Right hindlimb (tissue), 1 donor: ENCODE results near the gene ABL2.
"Not testable (repeated sequence)": the region's sequence is repeated elsewhere in the genome, so short reads cannot be mapped to it uniquely, and the experiment has no call there.

Experiments used
- DNase-seq: peaks from one replicate; pipeline ENCODE4 v3.0.0-alpha.2; 2018

Gene ABL2

DNA sequence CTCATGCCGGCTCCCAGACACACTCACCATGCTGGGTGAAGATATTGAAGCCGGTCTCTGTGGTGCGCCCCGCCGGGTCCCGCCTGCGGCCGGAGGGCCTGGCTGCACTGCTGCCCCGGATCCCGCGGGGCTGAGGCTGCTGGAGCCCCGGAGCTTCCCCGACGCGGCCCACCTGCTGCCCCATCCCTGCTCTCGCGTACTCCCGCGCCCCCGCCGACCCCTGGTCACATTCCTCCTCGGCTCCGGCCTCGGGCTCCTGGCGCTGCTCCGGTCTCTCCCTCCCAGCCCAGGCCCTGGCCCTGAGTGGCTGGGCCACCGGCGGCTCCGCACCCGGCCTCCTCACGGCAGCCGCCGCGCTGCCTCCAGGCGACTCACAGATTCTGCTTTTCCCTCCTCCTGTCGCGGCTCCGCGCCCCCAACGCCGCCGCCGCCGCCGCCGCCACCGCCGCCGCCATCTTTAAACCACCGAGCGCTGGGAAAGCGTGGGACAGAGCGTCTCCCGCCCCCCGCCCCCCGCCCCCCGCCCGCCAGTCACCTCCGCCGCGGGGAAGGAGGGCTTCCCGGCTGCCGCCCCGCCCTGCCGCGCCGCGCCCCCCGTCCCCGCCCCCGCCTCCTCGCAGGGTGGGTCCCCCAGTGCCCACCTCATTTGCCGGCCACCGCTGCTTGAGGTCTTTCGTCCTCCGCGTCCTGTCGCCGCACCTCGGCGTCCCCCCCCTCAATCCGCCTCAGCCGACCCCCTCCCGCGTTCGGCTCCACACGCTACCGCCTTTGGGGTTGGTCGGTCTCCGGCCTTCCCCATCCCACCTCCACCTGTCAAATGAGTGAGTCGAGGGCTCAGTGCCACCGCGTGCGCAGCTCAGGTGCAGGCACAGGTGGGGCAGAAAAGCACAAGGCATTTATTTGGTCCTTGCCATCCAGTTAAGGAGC, at the start of gene ABL2:
ABL2 (minus strand) TSS at position 464 of the 927 bp plus-strand sequence; CDS start at position 184, 280 bp downstream.
- peak; percentile 78 for DNase-seq

DNA sequence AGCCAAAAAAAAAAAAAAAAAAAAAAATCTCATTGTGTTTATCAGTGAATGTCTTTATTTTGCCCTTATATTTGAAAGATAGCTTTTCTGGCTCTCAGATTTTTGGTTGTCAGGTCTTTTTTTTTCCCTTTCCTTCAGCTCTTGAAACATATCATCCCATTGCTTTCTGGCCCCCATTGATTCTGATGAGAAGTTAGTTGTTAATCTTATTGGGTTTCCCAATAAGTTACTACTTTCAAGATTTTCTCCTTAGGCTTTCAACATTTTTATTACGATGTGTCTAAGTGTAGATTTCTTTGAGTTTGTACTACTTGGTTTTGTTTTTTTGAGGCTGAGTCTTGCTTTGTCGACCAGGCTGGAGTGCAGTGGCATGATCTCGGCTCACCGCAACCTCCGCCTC, 49.4 kb upstream of the ABL2 start:
- no peak for DNase-seq

- not testable (repeated sequence) for DNase-seq
These were observed 44.9 kb upstream of the ABL2 start for GRCh38 chr1:179274424-179274823.

DNA sequence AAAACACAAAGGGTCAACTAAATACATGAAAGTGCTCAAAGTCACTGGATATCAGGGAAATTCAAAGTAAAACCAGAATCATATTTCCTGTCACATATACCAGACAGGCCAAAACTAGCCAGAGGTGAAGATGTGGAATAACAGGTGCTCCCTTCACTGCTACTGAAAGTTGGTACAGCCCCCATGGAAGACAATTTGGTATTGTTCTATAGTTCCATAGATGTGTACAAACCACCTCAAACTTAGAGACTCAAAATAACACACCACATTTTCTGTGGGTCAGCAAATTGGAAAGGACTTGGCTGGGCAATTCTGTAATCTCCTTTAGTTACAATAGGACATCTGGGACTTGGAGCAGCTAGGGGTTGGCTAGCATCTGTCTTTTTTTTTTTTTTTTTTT, 39.6 kb upstream of the ABL2 start:
- no peak for DNase-seq

DNA sequence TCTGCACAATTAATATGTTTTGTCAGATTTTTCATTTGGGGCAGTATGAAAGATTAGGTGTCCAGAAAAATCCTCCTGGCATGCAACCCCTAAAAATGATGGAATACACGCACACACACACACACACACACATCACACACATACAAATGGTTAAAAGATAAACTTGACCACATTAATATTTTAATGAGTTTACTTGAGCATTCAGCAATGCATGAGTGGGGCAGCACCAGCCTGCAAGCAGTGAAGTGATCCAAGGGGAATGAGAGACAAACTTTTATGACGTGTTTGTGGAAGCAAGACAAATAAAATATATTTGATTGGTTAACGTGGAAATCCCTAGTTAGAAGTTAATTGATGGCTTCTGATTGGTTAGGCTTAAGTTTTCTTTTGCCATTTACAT, 35.0 kb upstream of the ABL2 start:
- DNase-seq: no peak

DNA sequence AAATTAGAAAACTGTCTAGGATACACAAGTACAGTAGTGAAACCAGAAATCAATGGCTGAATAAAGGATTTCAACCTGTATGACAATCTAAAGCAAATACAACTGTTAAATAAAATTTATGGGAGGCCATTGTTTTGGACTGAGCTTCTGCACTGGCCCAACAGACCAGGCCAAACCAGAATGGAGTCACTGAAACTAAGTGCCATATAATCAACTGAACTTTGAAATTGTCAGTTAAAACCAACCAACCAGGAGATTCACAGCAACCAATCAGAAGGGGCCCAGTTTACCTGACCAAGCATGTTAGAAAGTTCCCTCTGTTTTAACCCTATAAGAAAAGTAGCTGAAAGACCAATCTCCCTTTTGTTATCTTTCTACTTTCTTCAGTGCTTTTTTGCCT, 33.6 kb upstream of the ABL2 start:
- DNase-seq: no peak

DNA sequence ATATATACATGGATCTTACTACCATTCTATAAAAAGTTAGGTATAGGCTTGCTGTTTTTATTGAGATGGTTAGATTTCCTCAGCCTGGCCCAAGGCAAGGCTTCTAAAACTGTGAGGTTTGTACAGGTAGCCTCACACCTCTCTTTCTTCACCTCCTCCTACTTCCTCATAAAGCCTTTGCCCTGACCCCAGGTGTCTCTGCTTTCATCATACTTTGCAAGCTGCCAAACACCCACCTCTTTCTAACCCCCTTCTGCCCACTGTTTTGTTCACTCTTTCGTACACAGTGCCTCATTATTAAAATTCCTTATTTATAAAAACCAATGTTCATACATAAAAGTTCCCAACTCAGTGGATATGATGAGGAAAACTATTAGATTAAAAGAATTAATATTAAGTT, 32.7 kb upstream of the ABL2 start:
- no peak for DNase-seq

DNA sequence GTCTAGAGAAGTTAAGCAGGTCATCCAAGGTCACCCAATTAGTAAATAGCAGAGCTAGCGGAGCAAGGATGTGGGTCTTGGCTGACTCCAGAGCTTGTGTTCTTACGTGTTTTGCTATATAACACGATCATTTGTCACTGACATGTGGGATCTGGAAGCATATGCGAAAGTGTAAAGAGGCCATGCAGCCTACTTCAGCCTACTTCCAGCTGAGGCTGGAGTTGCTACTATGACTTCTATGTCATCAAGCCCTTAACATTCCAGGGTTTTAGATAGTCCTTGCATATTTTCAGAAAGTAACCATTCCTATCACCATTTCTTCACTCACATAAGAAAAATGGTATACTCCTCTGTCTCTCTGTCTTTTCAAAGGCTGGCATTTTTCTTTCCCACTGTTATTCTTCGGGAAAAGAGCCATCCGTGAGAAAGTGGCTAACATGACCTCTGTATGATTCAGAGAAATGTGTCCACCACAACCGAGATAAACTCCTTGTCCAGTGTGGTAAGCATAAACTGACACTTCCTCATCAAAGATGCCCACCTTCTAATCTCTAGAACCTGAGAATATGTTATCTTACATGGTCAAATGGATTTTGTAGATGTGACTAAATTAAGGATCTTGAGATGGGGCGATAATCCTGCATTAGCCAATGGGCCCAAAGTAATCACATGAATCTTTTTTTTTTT, 24.0 kb upstream of the ABL2 start:
- DNase-seq: no peak

DNA sequence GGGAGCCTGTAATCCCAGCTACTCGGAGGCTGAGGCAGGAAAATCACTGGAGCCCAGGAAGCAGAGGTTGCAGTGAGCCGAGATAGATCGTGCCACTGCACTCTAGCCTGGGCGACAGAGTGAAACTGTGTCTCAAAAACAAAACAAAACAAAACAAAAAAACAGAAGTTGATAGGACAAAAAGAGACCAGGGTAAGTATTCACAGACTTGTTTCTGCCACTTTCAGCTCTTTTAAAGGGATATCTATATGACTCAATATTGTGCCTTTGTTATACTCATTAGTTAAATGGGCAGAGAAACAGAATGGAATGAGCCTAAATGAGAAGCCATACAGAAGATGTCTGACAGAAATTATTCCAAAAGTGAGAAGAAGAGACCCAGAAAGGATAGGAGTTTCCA, 23.1 kb upstream of the ABL2 start:
- no peak for DNase-seq

DNA sequence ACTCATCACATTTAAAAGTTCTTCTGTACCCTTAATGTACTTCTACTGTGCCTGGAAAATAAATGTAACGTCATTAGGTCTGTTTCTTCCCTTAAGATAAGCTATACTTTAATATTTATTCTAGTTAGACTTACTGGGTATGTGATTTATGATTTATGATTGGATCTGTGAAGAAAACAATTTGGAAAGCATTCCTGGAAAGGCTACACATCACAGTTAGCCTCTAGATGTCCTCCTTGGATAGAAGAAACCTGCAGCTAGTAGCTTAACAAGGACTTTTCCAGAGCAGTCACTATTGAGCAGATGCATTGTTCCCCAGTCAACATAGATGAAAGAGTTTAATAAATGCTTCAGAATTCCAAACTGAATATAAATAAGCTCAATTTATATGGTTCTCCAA, 22.2 kb upstream of the ABL2 start:
- no peak for DNase-seq

GRCh38 chr1:179247923-179248322, 18.4 kb upstream of the ABL2 start:
- DNase-seq: no peak

DNA sequence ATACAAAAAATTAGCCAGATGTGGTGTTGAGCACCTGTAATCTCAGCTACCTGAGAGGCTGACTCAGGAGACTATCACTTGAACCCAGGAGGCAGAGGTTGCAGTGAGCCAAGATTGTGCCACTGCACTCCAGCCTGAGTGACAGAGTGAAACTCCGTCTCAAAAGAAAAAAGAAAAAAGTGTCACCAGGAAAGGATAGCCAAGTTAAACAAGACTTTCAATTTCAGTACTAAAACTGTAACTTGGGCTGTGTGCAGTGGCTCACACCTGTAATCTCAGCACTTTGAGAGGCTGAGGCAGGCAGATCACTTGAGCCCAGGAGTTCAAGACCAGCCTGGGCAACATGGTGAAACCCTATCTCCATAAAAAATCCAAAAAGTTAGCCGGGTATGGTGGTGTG, 15.9 kb upstream of the ABL2 start:
- not testable (repeated sequence) for DNase-seq

DNA sequence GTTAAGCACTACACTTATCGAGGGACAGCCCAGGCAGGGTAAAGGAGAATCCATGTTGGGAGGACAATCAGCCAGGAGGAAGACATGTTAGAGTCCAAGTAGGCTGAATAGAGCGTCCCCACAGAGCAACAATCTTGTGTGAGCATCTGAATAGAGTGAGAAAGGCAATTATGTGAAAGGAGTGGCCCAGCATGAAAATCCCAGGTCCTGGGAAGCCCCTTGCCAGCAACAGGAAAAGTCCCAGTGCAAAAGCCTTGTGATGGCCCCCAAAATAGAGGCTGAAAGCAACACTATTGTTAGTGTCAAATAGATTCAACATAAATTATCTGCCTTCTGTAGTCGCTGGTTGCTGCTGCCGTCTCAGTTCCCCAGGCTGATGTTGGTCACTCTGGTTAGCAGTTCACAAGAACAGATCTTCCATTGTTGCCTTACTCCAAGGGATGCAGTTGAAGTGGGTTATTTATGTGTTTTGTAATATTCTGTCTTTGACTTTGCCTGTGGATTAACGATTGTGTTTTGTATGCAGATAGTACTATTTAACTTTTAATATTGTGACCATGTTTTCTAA, 12.1 kb upstream of the ABL2 start:
- DNase-seq: no peak

- DNase-seq: no peak
These were observed 7.7 kb upstream of the ABL2 start for GRCh38 chr1:179237222-179237621.

DNA sequence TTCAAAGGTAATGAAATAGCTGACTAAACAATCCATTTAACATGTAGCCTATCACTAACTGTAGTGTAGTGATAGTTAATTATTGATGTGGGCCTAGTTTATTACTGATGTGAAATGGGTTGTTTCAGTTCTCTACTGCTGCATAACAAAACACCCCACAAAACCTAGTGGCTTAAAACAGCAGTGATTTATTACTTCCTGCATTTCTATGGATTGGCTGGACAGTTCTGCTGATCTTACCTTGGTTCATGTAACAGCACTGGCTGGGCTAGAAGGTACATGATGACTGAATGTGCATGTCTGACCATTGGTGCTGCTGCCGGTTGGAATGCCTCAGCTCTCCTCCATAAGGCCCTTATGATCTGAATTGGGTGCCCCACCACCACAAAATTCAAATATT, 5.4 kb upstream of the ABL2 start:
- DNase-seq: no peak

GRCh38 chr1:179231923-179232322, 2.4 kb upstream of the ABL2 start:
- DNase-seq: no peak

- DNase-seq: no peak
These were observed 1.2 kb upstream of the ABL2 start for GRCh38 chr1:179230721-179231120.

DNA sequence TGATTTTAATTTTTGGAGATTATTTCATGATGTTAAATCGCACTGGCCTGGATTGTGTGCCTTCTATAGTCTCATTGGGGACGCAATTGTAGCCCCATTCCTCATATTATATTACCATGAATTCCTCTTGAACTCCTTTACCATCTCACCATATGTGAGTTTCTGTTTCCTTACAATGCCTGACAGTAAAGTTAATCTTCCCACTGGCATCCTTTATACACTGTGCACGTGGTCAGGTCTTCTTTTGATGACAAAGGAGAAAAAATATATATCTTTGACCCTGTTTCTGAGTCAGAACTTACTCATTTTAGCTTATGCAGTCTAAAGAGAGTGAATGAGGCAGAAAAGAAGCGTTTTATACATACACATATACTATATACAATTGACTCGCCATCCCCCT, 774 bp upstream of the ABL2 start:
- no peak for DNase-seq

GRCh38 chr1:179228783-179229213, 679 bp downstream of the ABL2 start:
- peak; percentile 61 for DNase-seq

- no peak for DNase-seq
These were observed 2.7 kb downstream of the ABL2 start for GRCh38 chr1:179226738-179227137.

DNA sequence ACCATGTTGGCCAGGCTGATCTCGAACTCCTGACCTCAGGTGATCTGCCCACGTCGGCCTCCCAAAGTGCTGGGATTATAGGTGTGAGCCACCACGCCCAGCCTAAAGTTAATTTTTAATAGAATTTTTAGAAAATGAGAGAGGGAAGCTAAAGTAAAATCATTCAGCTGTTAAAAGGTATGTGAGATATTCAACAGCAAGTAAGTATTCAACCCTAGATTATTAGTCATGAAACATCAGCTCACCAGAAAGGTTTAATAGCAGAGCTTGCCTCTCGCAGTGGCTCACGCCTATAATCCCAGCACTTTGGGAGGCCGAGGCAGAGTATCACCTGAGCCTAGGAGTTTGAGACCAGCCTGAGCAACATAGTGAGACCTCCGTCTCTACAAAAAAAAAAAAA, 5.0 kb downstream of the ABL2 start:
- DNase-seq: not testable (repeated sequence)

DNA sequence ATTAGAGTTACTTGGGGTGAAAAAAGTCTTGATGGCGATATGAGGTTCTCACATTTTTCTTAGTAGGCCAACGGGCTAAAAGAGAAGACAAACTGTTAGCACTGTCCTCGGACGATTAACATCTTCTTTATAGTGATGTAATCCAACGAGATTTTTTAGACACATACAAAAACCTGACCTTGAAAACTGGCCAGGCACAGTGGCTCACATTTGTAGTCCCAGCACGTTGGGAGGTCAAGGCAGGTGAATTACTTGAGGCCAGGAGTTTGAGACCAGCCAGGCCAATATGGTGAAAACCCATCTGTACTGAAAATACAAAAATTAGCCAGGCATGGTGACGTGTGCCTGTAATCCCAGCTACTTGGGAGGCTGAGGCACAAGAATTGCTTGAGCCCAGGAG, 8.4 kb downstream of the ABL2 start:
- DNase-seq: not testable (repeated sequence)

- no peak for DNase-seq
These were observed 11.5 kb downstream of the ABL2 start for GRCh38 chr1:179217943-179218507.
